MM.1S (cell line): ENCODE data around the gene NPTX1.

Experiments used
- CTCF ChIP-seq: fragments of 300-600 bp; sonication (generic); IDR thresholded peaks from 2 replicates; pipeline ENCODE4 v1.5.1; 2016; ENCODE audit warnings: antibody characterized with exemption, low read length, mixed read lengths
- EZH2phosphoT487 ChIP-seq: fragments of 300-600 bp; sonication (generic); IDR thresholded peaks from 2 replicates; pipeline ENCODE4 v1.6.1; 2018; ENCODE audit warnings: antibody characterized with exemption, low read length

DNA sequence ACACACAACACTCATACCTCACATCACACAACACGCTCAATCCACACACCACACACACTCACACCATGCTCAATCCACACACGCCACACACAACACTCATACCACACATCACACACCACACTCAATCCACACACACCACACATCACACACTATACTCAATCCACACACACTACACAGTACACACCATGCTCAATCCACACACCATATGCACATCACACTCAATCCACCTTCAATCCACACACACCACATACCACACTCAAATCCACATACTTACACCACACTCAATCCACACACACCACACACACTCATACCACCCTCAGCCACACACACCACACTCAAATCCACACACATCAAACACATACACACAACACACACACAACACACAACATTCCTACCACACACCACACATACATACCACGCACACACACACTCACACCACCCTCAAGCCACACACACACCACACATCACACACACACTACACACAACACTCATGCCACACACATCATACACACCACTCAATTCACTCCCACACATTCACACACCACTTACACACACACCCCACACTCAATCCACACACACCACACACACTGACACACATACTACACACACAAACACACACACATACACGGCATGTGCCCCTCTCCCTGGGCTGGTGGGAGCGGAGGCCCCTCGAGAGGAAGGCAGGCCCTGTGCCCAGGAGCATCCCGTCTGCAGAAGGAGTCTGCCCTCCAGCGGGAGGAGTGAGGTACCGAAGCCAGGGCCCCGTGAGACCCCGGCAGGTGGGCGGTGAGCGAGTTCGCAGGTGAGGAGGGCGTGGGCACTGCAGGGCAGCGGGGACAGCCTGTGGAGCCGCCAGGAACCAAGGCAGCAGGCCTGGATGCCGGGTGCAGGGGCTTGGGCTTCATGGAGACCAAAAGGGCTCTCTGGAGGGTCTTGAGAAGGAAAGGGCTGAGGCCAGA is 35.1 kb upstream of the NPTX1 start:
- TF ChIP-seq CTCF: 0 out of 2 replicates have a peak, but pooled peaks have one; percentile 3
- no peak for TF ChIP-seq EZH2phosphoT487
